ENCODE measurements around the gene DMD.

The DMD gene

DNA sequence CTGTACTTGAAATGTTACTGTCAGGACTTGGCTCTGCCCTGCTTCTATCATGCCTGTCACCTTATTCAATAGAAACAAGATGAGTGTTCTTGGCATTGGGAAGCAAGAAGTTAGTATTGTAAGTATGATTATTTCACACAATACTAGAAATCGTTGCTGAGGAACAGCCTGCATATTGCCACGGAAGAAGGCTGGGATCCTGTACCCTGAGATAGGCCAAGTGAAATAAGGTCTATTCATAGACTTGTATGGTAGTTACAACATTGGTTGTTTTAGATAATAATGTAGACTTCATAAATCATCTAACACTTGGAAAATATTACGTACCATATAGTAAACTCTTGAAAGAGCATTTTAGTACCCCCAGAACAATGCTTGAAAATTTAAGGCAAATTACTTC, 215.9 kb downstream of the DMD start:
- no peak overlapping the region for H3K27ac ChIP-seq (ENCODE audit: low read length)
- no peak overlapping the region for H3K9ac ChIP-seq (ENCODE audit: low read length)
- H2AFZ ChIP-seq (ENCODE audit: low read length), result no peak overlapping the region
- no peaks in the 10 kb centered on the region for H3K9me3 ChIP-seq (replicated peaks; ENCODE audit: insufficient read depth, low read length)
- H3K36me3 ChIP-seq (replicated peaks; ENCODE audit: insufficient read depth, low read length), result no peaks in the 10 kb centered on the region
- no peaks in the 10 kb centered on the region for H3K9me2 ChIP-seq (replicated peaks; ENCODE audit: insufficient read depth, low read length)
- H3K4me2 ChIP-seq (ENCODE audit: low read depth, low read length), result no peak overlapping the region
- no peaks in the 10 kb centered on the region for H3F3A ChIP-seq (ENCODE audit: insufficient read depth, low read length)
- H3K79me2 ChIP-seq (ENCODE audit: low read length), result no peaks in the 10 kb centered on the region
- H3K4me3 ChIP-seq (ENCODE audit: low read length), result no peak overlapping the region
- no peak for DNase-seq
- TF ChIP-seq EZH2 (optimal IDR thresholded peaks at IDR 0.05; ENCODE audit: low read depth, low read length) (no peak), CTCF (IDR thresholded peaks at IDR 0.05; ENCODE audit: low read length) (no peak), EZH2phosphoT487 (IDR thresholded peaks at IDR 0.05; ENCODE audit: low read length) (no peak)
- H3K4me1 ChIP-seq (ENCODE audit: low read length), result no peaks in the 10 kb centered on the region
- no peaks in the 10 kb centered on the region for H3K27me3 ChIP-seq (replicated peaks; ENCODE audit: insufficient read depth, low read length)
- H4K20me1 ChIP-seq (ENCODE audit: insufficient read depth, low read length), result no peaks in the 10 kb centered on the region

GRCh38 chrX:32987142-32987541, 224.2 kb downstream of the DMD start:
- H3K9me2 ChIP-seq (replicated peaks; ENCODE audit: insufficient read depth, low read length), result no peaks in the 10 kb centered on the region
- no peak for DNase-seq
- H3K27ac ChIP-seq (ENCODE audit: low read length), result no peak overlapping the region
- no peaks in the 10 kb centered on the region for H3K79me2 ChIP-seq (ENCODE audit: low read length)
- no peak overlapping the region for H3K4me3 ChIP-seq (ENCODE audit: low read length)
- no peaks in the 10 kb centered on the region for H3K27me3 ChIP-seq (replicated peaks; ENCODE audit: insufficient read depth, low read length)
- H3F3A ChIP-seq (ENCODE audit: insufficient read depth, low read length), result no peaks in the 10 kb centered on the region
- no peak overlapping the region for H3K4me2 ChIP-seq (ENCODE audit: low read depth, low read length)
- H2AFZ ChIP-seq (ENCODE audit: low read length), result no peak overlapping the region
- H3K9me3 ChIP-seq (replicated peaks; ENCODE audit: insufficient read depth, low read length), result no peaks in the 10 kb centered on the region
- TF ChIP-seq EZH2 (optimal IDR thresholded peaks at IDR 0.05; ENCODE audit: low read depth, low read length), result no peak
- no peak for TF ChIP-seq EZH2phosphoT487 (IDR thresholded peaks at IDR 0.05; ENCODE audit: low read length)
- no peak for TF ChIP-seq CTCF (IDR thresholded peaks at IDR 0.05; ENCODE audit: low read length)
- H3K9ac ChIP-seq (ENCODE audit: low read length), result no peak overlapping the region
- no peaks in the 10 kb centered on the region for H3K36me3 ChIP-seq (replicated peaks; ENCODE audit: insufficient read depth, low read length)
- no peaks in the 10 kb centered on the region for H3K4me1 ChIP-seq (ENCODE audit: low read length)
- no peaks in the 10 kb centered on the region for H4K20me1 ChIP-seq (ENCODE audit: insufficient read depth, low read length)

- DNase-seq, result no peak
- Histone ChIP-seq H3F3A (ENCODE audit: insufficient read depth, low read length) (no peaks in the 10 kb centered on the region), H3K79me2 (ENCODE audit: low read length) (no peaks in the 10 kb centered on the region), H4K20me1 (ENCODE audit: insufficient read depth, low read length) (no peaks in the 10 kb centered on the region), H3K9me3 (replicated peaks; ENCODE audit: insufficient read depth, low read length) (no peaks in the 10 kb centered on the region), H3K4me1 (ENCODE audit: low read length) (no peaks in the 10 kb centered on the region), H3K4me3 (ENCODE audit: low read length) (no peak overlapping the region), H3K36me3 (replicated peaks; ENCODE audit: insufficient read depth, low read length) (no peaks in the 10 kb centered on the region), H3K9ac (ENCODE audit: low read length) (no peak overlapping the region), H2AFZ (ENCODE audit: low read length) (no peak overlapping the region), H3K4me2 (ENCODE audit: low read depth, low read length) (no peak overlapping the region), H3K9me2 (replicated peaks; ENCODE audit: insufficient read depth, low read length) (no peaks in the 10 kb centered on the region), H3K27ac (ENCODE audit: low read length) (no peak overlapping the region), H3K27me3 (replicated peaks; ENCODE audit: insufficient read depth, low read length) (no peaks in the 10 kb centered on the region)
- TF ChIP-seq EZH2phosphoT487 (IDR thresholded peaks at IDR 0.05; ENCODE audit: low read length) (no peak), EZH2 (optimal IDR thresholded peaks at IDR 0.05; ENCODE audit: low read depth, low read length) (no peak), CTCF (IDR thresholded peaks at IDR 0.05; ENCODE audit: low read length) (no peak)
Measured at GRCh38 chrX:32985544-32985943, 225.8 kb downstream of the DMD start.

All from MM.1S (cell line).